Right renal cortex interstitium (tissue), 3 donors: ENCODE measurements around the gene KCNE3. TPM values are rescaled to one million over a fixed set of nuclear protein-coding genes. Genes with fewer than 3 reads are reported as not detected.

Experiments
- DNase-seq, 3 donors: peaks; one replicate each; pipeline ENCODE4 v3.0.0-alpha.2; 2013; ENCODE audit warnings: low read depth in 3 of 3, low spot score in 2 of 3
- polyA plus RNA-seq, 3 donors: library from polyadenylated mRNA; unstranded; fragments of 120-200 nt; gene quantifications; one replicate each; pipeline ENCODE4 v1.2.1, GENCODE V29; 2013; ENCODE audit not compliant: insufficient read length in 3 of 3

The KCNE3 gene, protein sequence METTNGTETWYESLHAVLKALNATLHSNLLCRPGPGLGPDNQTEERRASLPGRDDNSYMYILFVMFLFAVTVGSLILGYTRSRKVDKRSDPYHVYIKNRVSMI
- 10 to 100 TPM; 26.6 to 29.3 (median 28.3) TPM for polyA plus RNA-seq

DNA sequence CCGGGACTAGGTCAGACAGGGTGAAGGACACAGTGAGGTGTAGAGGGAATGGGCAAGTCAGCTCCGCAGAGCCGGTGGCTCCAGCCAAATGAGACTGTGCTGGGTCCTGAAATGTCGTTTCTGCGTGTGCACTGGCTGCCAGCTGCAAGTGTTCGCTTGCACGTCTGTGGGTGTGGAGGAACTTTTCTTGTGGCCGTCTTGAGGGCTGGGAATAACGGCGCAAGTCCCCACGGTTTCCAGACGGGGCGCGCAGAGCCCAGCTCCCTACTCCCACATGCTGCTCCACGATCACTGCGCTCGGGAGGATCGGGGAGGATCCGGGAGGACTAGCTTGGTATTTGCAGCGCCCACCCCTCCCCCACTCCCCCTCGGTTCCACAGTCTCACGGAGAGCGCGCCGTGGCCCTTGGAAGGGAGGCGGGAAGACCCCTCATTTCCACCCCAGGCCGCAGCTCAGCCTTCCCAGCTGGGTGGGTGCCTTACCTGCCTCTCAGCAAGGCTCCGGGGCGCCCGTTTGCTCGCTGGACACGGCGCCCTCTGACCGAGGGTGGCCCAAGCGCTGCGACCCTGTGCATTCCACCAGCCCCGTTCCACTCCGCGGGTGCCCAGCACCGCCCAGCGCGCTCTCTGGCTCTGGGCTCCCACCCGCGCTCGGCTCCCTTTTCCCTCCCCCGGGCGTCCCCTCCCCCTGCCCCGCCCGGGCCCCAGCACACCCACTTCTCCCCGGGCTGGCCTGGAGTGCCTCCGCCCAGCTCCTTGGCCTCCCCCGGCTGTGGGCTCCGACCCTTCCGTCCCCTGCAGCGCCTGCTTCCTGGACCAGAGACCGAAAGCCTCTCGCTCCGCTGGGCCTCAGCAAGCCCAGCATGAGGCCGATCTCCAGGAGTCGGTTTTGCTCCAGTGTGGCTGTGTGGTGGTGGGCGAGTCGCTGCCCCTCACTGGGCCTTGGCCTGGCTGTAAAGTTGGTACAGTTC, at the start of gene KCNE3:
TSS of gene KCNE3 (minus strand) at position 634 of the 970 bp plus-strand sequence. CDS start 9,986 bp downstream, outside the sequence.
- peak in 1 of 3 donors; percentile 27 for DNase-seq

GRCh38 chr11:74507582-74507981, 40.2 kb upstream of the KCNE3 start:
- no peak for DNase-seq

DNA sequence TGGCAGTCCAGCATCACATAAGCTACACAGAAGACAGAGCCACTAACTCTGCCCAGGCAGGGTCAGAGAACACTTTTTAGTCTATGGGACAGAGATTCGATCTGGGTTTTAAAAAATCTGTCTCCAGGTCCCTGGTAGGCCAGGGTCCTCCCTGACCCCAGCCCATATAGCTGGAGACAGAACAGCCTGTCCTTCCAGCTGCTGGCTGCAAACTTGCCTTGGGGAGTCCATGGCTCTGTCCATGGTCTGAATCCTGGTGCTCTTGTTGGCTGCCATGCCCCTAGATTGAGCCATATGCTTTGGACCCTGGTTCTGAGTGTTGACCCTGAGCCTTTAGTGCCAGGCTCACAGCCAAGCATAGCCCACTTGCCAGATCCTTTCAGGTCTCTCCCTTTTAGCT, 39.5 kb upstream of the KCNE3 start:
- no peak for DNase-seq

DNA sequence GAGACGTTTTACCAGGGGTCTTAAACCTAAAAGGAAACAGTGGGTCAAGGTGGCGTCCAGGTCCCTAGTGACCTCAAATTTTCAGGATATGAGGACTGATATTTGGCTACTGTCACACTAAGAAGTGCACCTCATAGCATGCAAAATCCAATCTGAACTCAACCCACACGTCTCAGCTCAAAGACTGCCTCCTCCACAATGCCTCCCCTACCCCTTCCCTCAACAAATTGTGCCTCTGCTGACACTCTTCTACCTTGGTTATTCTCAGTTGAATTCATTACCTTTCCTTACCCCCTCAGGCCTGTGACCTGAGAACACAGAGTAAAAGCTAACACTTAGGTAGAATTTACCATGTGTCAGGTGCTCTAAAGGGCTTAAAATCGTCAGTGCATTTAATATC, 38.6 kb upstream of the KCNE3 start:
- DNase-seq, result no peak

DNA sequence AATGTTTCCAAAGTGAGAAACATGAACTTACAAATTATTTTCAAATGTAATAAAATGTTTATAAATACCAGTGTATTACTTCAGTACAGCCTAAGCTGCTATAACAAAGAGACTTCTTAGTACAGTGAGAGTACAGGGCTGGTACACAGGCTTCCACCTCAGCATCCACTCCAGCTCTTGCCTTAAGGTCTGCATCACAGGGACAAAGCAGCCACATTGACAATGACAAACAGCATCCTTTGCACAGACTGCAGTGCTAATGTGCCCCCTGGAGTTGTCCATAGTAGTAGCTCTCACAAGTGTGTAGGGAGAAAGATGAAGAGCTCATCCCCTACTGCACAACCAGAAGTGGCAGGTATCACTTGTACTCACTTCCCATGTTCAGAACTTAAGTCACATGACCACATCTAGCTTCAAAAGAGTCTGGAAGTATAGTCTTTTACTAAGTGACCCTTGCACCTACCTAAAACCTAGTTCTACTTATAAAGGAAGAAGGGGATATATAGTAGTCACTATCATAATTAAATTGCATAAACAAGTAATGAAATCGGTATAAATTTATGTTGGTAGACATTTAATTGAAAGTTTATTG, 36.8 kb upstream of the KCNE3 start:
- DNase-seq, result no peak

- DNase-seq, result no peak
These were observed 27.6 kb upstream of the KCNE3 start for GRCh38 chr11:74494916-74495315.

DNA sequence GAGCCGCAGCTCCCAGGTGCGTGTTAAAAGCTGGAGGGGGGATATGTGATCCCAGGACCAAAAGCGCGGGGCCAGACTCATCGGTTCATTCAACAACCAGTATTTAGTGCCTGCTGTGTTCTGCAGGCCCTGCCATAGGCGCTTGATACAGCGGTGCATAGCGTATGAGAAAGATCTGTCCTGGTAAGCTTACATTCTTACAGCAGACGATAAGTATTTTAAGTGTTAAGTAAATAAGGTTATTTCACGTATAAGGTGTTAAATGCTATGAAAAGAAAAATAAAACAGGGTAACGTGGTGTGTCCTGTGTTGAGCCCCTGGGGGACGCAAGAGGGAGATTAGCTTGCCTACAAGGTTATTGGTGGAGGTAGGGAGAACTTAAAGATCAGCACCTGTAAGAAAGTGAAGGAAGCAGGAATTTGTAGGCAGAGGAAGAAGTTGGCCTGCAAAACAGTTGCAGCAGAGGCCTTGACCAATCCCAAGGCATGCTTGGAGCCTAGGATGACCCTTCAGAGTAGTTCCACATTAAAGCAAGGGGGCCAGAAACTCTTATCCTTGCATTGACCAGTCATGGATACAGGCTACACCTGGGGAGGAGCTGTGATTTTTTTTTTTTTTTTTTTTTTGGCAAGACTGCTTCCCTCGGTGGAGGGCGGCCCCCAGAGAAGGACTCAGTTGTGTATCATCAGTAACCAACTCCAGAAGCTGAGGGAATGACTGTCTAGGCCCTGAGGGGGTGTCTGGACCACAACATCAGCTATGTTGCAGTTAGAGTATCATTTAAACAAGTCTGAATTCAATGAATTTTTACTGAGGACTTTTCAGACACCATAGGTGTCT, 26.7 kb upstream of the KCNE3 start:
- peak in 1 of 3 donors; percentile 60 for DNase-seq

DNA sequence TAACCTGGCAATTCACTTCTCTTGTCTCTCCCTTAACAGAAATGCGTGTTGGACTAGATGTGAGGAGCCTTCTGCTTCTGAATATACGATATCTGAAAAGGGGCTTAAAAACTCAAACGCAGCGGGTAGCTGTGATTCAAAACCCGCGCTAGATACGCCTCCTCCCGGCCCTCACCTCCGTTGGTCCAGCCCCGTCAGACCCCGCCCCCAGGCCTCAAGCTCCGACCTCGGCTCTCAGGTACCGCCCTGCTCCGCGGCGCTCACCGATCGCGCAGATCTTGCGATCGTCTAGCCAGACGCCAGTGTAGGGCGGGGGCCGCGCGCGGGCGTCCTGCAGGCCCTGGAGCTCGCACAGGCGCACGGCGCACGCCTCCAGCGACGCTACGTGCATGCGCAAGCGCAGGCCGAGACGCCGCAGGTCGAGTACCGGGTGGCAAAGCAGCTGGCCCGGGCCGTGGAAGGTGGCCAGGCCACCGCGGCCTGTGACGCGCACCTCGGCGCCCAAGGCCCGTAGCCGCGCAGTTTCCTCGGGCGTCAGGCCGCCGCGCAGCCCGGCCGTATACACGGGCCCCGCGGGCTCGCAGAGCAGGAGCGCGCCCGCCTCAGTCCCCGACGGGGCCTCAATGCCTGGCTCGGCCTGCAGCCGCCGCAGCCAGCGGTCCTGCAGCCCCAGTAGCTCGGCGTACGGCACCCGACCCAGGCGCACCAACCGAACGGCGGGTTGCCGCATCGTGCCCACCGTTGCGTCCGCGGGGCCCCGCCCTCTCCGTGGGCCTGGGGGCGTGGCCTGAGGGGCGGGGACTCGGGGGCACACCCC, 25.8 kb upstream of the KCNE3 start, which contains the start of gene LIPT2:
TSS of gene LIPT2 (minus strand) at position 751 of the 817 bp plus-strand sequence. CDS start at position 730, 21 bp downstream.
- peak; percentile 83 to 93 (median 92) for DNase-seq

GRCh38 chr11:74492084-74492483, 24.7 kb upstream of the KCNE3 start:
- DNase-seq, result no peak

GRCh38 chr11:74490941-74491340, 23.6 kb upstream of the KCNE3 start:
- no peak for DNase-seq

DNA sequence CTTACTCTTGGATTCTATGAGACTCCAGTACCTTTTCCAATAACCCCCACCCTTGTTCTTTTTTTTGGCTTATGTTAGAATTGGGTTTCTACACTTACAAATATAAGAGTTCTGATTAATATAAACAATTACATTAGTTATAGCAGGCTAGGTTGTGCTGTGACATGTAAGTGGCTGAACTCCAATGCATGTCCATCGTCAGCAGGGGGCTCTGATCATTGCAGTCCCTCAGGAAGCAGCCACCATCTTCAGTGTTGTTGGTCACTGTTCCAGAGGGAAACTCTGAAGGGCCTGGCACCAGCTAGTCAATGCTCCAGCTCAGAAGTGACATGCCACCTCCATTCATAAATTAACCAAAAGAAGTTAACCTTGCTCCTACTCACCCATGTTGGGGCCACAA, 20.5 kb upstream of the KCNE3 start:
- no peak for DNase-seq

GRCh38 chr11:74485868-74486267, 18.5 kb upstream of the KCNE3 start:
- no peak for DNase-seq

DNA sequence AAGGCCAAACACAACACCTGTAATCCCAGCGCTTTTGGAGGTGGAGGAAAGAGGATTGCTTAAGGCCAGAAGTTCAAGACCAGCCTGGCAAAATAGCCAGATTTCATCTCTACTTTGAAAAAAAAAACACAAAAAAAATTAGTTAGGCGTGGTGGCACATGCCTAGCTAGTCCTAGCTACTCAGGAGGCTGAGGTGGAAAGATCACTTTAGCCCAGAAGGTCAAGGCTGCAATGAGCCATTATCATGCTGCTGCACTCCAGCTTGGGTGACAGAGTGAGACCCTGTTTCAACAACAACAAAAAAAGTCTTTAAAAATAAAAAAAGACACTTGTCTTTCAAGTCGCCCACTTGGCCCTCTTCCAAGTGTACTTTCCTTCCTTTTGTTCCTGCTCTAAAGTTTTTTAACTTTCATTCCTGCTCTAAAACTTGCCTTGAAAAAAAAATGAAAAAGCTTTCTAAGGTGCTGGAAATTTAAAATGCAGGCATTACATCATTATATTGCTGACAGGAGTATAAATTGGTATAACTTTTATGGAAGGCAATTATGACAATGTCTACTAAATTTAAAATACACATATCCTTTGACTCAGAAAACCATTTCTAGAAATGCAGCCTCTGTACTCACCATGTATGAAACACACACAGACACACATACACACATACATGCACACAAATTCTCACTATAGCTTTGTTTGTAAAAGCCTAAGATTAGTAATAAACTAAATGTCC, 13.5 kb upstream of the KCNE3 start:
- DNase-seq, result no peak

- DNase-seq, result no peak
These were observed 12.4 kb upstream of the KCNE3 start for GRCh38 chr11:74479732-74480123.

DNA sequence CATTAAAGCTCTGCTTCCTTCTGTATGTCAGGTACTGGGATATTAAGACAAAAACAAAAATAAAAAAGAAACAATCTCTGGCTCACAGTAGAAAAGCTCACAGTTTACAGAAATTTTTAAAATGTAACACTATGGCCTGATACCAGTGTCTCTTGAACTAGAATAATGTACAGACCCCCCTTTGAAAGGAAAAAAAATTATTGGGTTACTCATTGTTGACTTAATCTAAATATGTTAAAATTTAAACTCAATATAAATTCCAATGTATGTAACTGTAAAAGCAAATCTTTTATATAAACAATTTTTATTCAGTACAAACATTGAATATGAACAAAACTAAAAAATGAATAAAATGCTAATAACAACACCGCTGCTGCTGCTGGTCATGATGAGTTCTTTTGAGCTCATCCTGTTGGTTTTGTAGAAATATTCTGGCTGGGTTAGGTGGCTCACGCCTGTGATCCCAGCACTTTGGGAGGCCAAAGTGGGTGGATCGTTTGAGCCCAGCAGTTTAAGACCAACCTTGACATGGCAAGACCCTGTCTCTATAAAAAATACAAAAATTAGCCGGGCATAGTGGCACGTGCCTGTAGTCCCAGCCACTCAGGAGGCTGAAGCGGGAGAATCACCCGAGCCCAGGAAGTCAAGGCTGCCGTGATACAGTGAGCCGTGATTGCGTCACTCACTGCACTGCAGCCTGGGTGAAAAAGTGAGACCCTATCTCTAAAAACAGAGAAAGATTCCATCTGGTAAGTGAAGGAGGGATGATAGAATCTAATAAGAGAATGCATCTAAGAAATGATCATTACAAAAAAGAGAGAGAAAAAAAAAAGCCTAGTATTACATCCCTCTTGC, 11.8 kb upstream of the KCNE3 start:
- no peak for DNase-seq

DNA sequence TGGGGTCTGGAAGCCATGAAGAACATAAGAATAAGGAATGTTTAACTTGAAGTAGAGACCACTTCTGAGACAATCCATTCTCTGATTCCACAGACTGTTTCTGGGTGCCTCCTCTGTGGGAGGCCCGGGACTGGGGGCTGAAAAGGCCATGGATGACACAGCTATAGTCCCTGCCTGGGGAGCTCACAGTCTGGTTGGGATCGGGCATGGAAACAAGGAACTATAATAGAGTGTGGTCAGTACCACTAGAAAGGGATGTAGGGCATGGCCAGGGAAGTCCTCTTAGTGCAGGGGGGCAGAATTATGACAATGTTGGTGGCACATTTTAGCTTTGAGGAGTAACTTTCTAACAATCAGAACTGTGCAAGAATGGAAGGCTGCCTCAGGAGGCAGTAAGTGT, 9.2 kb upstream of the KCNE3 start:
- no peak for DNase-seq

DNA sequence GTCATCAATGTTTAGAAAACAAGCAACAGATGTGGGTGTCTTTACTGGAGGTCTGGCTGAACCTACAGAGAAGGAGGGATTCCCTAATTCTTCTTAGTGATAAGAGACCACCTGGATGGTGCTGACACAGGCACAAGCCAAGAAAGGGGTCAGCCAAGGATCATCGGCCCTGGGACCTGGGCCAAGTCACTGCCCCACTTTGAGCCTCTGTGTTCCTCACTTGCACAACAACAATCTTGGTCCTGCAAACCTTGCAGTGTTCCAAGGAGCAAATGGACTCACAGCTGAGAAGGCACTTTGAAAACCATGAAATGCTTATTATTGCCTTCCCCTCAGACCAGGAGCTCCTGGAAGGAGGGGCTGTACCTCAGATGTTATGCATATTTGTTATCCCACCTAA, 7.0 kb upstream of the KCNE3 start:
- no peak for DNase-seq
